T-cell (primary cell): Measurements from ENCODE around the gene SESN2. TPM values are rescaled to one million over a fixed set of nuclear protein-coding genes. Genes with fewer than 3 reads are reported as not detected.

Source experiments
- ATAC-seq, 4 experiments: fragments of 200-7000 bp in 3 of 4; fragments of 150-1000 bp in 1 of 4; cut with Tn5 transposase; replicated peaks in 1 of 4; 1 replicate in 3 of 4; 2 replicates in 1 of 4; pipeline ENCODE4 v1.10.0; 2021; ENCODE audit warnings: moderate library complexity in 3 of 4, mild to moderate bottlenecking in 2 of 4, moderate number of reproducible peaks in 1 of 4
- CTCF ChIA-PET, 2 donors: fragments of 300-600 bp; sonication (Branson Sonifier 250); formaldehyde crosslinking; loops; one replicate each; lab custom pipeline; 2022; ENCODE audit warnings: antibody characterized with exemption in 2 of 2; lab: Charles Lee
- POLR2A ChIA-PET, 2 donors: fragments of 300-600 bp; sonication (Branson Sonifier 250); formaldehyde crosslinking; loops; one replicate each; lab custom pipeline; 2022; ENCODE audit warnings: antibody characterized with exemption in 2 of 2; lab: Charles Lee
- DNase-seq, 35 experiments: peaks; one replicate each; pipeline versions ENCODE4 v3.0.0 to v3.0.0-alpha.2; 2013 to 2023
- H3K27ac ChIP-seq: one replicate; pipeline ENCODE4 v1.5.1; 2013; ENCODE audit warnings: low read length
- H3K27me3 ChIP-seq, 2 experiments: replicated peaks in 1 of 2; 1 replicate in 1 of 2; 2 replicates in 1 of 2; pipeline versions ENCODE4 v1.6.1 to v1.7.0; 2013; ENCODE audit warnings: low read length in 1 of 2, mixed read lengths in 1 of 2; ENCODE audit not compliant: control insufficient read depth in 2 of 2, insufficient read depth in 2 of 2; ENCODE audit errors: extremely low read depth in 1 of 2
- H3K36me3 ChIP-seq, 2 donors: 1 replicate in 1 of 2; 2 replicates in 1 of 2; pipeline versions ENCODE4 v1.6.1 to v1.7.0; 2013; ENCODE audit warnings: low read length in 1 of 2; ENCODE audit not compliant: control insufficient read depth in 2 of 2, insufficient read depth in 1 of 2; ENCODE audit errors: extremely low read depth in 1 of 2
- H3K4me1 ChIP-seq, 2 experiments: 1 replicate in 1 of 2; 2 replicates in 1 of 2; pipeline versions ENCODE4 v1.6.1 to v1.7.0; 2013; ENCODE audit warnings: low read length in 2 of 2, mixed read lengths in 1 of 2; ENCODE audit not compliant: insufficient read depth in 2 of 2, control insufficient read depth in 1 of 2; ENCODE audit errors: extremely low read depth in 1 of 2
- H3K4me3 ChIP-seq, 2 donors: 1 replicate in 1 of 2; 2 replicates in 1 of 2; pipeline versions ENCODE4 v1.5.1 to v1.7.0; 2013; ENCODE audit warnings: mild to moderate bottlenecking in 2 of 2, low read length in 1 of 2, moderate library complexity in 1 of 2; ENCODE audit not compliant: control insufficient read depth in 1 of 2; ENCODE audit errors: extremely low read depth in 1 of 2
- H3K9me3 ChIP-seq: 2 replicates; pipeline ENCODE4 v1.7.0; 2013
- H3K27ac Mint-ChIP-seq, 2 donors: one replicate each; pipeline ENCODE4 v1.8.0; 2020 to 2021; ENCODE audit warnings: mild to moderate bottlenecking in 2 of 2, mixed read lengths in 2 of 2
- H3K27me3 Mint-ChIP-seq, 2 donors: one replicate each; pipeline ENCODE4 v1.8.0; 2021 to 2022; ENCODE audit warnings: mixed read lengths in 2 of 2
- H3K36me3 Mint-ChIP-seq: one replicate; pipeline ENCODE4 v1.8.0; 2021; ENCODE audit warnings: mixed read lengths
- H3K4me1 Mint-ChIP-seq, 3 donors: one replicate each; pipeline ENCODE4 v1.8.0; 2020 to 2022; ENCODE audit warnings: mixed read lengths in 3 of 3, mild to moderate bottlenecking in 1 of 3
- H3K4me3 Mint-ChIP-seq, 3 donors: one replicate each; pipeline ENCODE4 v1.8.0; 2020 to 2022; ENCODE audit warnings: mild to moderate bottlenecking in 3 of 3, mixed read lengths in 3 of 3, moderate library complexity in 3 of 3
- H3K9me3 Mint-ChIP-seq, 3 donors: one replicate each; pipeline ENCODE4 v1.8.0; 2020 to 2022; ENCODE audit warnings: mixed read lengths in 3 of 3
- WGBS: methylation state at CpG from one replicate; pipeline ENCODE4 v1.1.5; 2013; ENCODE audit warnings: missing lambda C conversion rate; ENCODE audit not compliant: insufficient coverage; 5-methylcytosine and 5-hydroxymethylcytosine counted together
- total RNA-seq, 35 experiments: library from RNA in 6 of 35; stranded (reverse) in 6 of 35; fragments of 120-200 nt in 1 of 35; gene quantifications; one replicate each; pipeline versions ENCODE4 v1.2.1 to v1.2.4 and lab custom pipeline; 2013 to 2026

SESN2 gene
- total RNA-seq, 5 donors from 2014 or later (not counting 1 experiment from before 2014, with no cell fraction given): 7.1 to 11.9 (median 8.6) TPM

DNA sequence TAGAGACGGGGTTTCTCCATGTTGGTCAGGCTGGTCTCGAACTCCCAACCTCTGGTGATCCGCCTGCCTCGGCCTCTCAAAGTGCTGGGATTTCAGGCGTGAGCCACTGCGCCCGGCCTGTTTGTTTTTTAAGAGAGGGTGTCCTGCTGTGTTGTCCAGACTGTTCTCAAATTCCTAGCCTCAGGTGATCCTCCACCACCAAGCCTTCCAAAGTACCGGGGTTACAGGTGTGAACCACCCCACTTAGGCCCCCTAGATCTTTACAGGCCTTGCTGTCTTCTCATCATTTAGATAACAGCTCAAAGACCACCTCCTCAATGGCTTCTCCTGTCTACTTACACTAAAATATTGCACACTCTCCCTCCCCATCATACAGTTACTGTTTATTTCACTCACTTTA is 6.3 kb downstream of the SESN2 start:
- Mint-ChIP-seq H3K4me3 (no peak overlapping the region), H3K27ac (no peak overlapping the region), H3K9me3 (no peaks in the 10 kb centered on the region), H3K27me3 (no peaks in the 10 kb centered on the region), H3K36me3 (no peaks in the 10 kb centered on the region), H3K4me1 (peaks cover 13 to 23% (median 17%) of the 10 kb centered on the region in 3 donors)
- ChIA-PET POLR2A (interaction anchor here in 1 of 2 donors (0.6 kb wide), 1 partner anchor 246 kb away, joined by 4 read pairs; no protein-coding TSS in a partner anchor), CTCF (no interaction called here)
- H3K9me3 ChIP-seq: no peaks in the 10 kb centered on the region
- 83% methylated on average over 1 of the region's 8 CpGs for WGBS
- H3K4me1 ChIP-seq: peaks cover 0 to 14% of the 10 kb centered on the region in 2 experiments
- H3K4me3 ChIP-seq: no peak overlapping the region
- peaks cover 0 to 3% of the 10 kb centered on the region in 2 donors for H3K36me3 ChIP-seq
- no peak overlapping the region for H3K27ac ChIP-seq
- no peaks in the 10 kb centered on the region for H3K27me3 ChIP-seq
- DNase-seq (no peak), ATAC-seq (no peak)

GRCh38 chr1:28266920-28267322 is 7.6 kb downstream of the SESN2 start:
- H3K27ac ChIP-seq: no peak overlapping the region
- H3K36me3 ChIP-seq: peaks cover 0 to 8% of the 10 kb centered on the region in 2 donors
- Mint-ChIP-seq H3K4me1 (peaks cover 4 to 15% (median 7%) of the 10 kb centered on the region in 3 donors), H3K27me3 (no peaks in the 10 kb centered on the region), H3K27ac (no peak overlapping the region), H3K4me3 (no peak overlapping the region), H3K9me3 (no peaks in the 10 kb centered on the region), H3K36me3 (peaks cover 4% of the 10 kb centered on the region)
- no peak for ATAC-seq
- ChIA-PET CTCF (interaction anchor here in 1 of 2 donors (0.5 kb wide), 1 partner anchor 11 kb away, joined by 5 read pairs; no protein-coding TSS in a partner anchor), POLR2A (interaction anchor here (0.6 kb wide), 2 partner anchors 347 to 386 kb away, joined by 3 to 4 read pairs; no protein-coding TSS in a partner anchor)
- WGBS: 92% methylated on average over 2 of the region's 5 CpGs
- H3K4me1 ChIP-seq: peaks cover 0 to 3% of the 10 kb centered on the region in 2 experiments
- DNase-seq: no peak
- H3K9me3 ChIP-seq: no peaks in the 10 kb centered on the region
- H3K4me3 ChIP-seq: no peak overlapping the region
- no peaks in the 10 kb centered on the region for H3K27me3 ChIP-seq

DNA sequence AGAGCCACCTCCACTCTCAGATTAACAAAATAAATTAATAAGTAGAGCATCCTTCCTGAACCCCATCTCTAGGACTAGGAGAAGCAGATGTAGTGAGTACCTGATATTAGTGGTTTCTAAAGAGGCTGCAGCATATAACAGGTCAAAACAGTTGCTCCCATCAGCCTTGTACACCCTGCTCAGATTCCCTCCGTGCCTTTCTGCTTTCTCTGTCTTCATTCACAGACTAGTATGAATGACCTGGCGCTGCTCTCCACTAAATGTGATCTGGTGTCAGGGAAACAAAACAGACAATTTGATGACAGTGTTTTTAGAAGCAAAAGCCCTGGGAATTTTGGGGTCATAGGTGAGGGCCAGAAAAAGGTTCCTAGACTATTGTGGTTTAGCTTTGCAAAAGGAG is 8.3 kb downstream of the SESN2 start:
- 100% methylated on average over 1 of the region's 2 CpGs for WGBS
- H3K4me1 Mint-ChIP-seq: peaks cover 4 to 15% (median 7%) of the 10 kb centered on the region in 3 donors
- POLR2A ChIA-PET: interaction anchor here in 1 of 2 donors (0.6 kb wide), 1 partner anchor 244 kb away, joined by 3 read pairs; no protein-coding TSS in a partner anchor

GRCh38 chr1:28269529-28269928 is 10.2 kb downstream of the SESN2 start:
- no CpG with 5 or more reads among the region's 2 CpGs for WGBS
- ChIA-PET CTCF (no interaction called here), POLR2A (interaction anchor here in 1 of 2 donors (0.6 kb wide), 1 partner anchor 14 kb away, joined by 3 read pairs; no protein-coding TSS in a partner anchor)
- ATAC-seq (no peak), DNase-seq (no peak)
- Histone ChIP-seq H3K9me3 (no peaks in the 10 kb centered on the region), H3K4me1 (no peaks in the 10 kb centered on the region), H3K27me3 (no peaks in the 10 kb centered on the region), H3K27ac (no peak overlapping the region), H3K36me3 (peaks cover 0 to 31% of the 10 kb centered on the region in 2 donors), H3K4me3 (no peak overlapping the region)
- Mint-ChIP-seq H3K4me3 (no peak overlapping the region), H3K4me1 (peaks cover 2 to 15% (median 4%) of the 10 kb centered on the region in 3 donors), H3K27me3 (no peaks in the 10 kb centered on the region), H3K27ac (no peak overlapping the region), H3K9me3 (no peaks in the 10 kb centered on the region), H3K36me3 (peaks cover 20% of the 10 kb centered on the region)

More for the DNA sequence above, 8.3 kb downstream of the SESN2 start:
- Mint-ChIP-seq H3K9me3 (no peaks in the 10 kb centered on the region), H3K4me3 (no peak overlapping the region), H3K36me3 (peaks cover 6% of the 10 kb centered on the region), H3K27me3 (no peaks in the 10 kb centered on the region), H3K27ac (peak overlapping the region in 1 of 2 donors; percentile 8)
- H3K4me1 ChIP-seq: no peaks in the 10 kb centered on the region
- CTCF ChIA-PET: interaction anchor here in 1 of 2 donors (0.5 kb wide), 1 partner anchor 11 kb away, joined by 5 read pairs; no protein-coding TSS in a partner anchor
- ATAC-seq (no peak), DNase-seq (no peak)
- no peak overlapping the region for H3K4me3 ChIP-seq
- H3K27ac ChIP-seq: no peak overlapping the region
- peaks cover 0 to 14% of the 10 kb centered on the region in 2 donors for H3K36me3 ChIP-seq
- H3K27me3 ChIP-seq: no peaks in the 10 kb centered on the region
- H3K9me3 ChIP-seq: no peaks in the 10 kb centered on the region

- H3K36me3 ChIP-seq: peaks cover 0 to 37% of the 10 kb centered on the region in 2 donors
- no peaks in the 10 kb centered on the region for H3K9me3 ChIP-seq
- Mint-ChIP-seq H3K9me3 (no peaks in the 10 kb centered on the region), H3K27me3 (no peaks in the 10 kb centered on the region), H3K36me3 (peaks cover 28% of the 10 kb centered on the region), H3K4me1 (peaks cover 0 to 6% (median 0%) of the 10 kb centered on the region in 3 donors), H3K4me3 (no peak overlapping the region), H3K27ac (no peak overlapping the region)
- POLR2A ChIA-PET: no interaction called here
- no peak overlapping the region for H3K27ac ChIP-seq
- H3K4me3 ChIP-seq: no peak overlapping the region
- H3K4me1 ChIP-seq: no peaks in the 10 kb centered on the region
- CTCF ChIA-PET: no interaction called here
- WGBS: 94% methylated on average over 13 of the region's 20 CpGs
- no peaks in the 10 kb centered on the region for H3K27me3 ChIP-seq
- DNase-seq (no peak), ATAC-seq (no peak)
Measured at GRCh38 chr1:28272215-28272852, 13.0 kb downstream of the SESN2 start.

- H3K27ac Mint-ChIP-seq: no peak overlapping the region
- ChIA-PET CTCF (no interaction called here), POLR2A (no interaction called here)
- Histone ChIP-seq H3K27me3 (no peaks in the 10 kb centered on the region), H3K9me3 (no peaks in the 10 kb centered on the region), H3K4me1 (no peaks in the 10 kb centered on the region), H3K4me3 (no peak overlapping the region), H3K27ac (no peak overlapping the region), H3K36me3 (peaks cover 6 to 42% of the 10 kb centered on the region in 2 donors)
- no peaks in the 10 kb centered on the region for H3K9me3 Mint-ChIP-seq
- no peaks in the 10 kb centered on the region for H3K27me3 Mint-ChIP-seq
- WGBS: 96% methylated on average over 13 of the region's 17 CpGs
- peaks cover 36% of the 10 kb centered on the region for H3K36me3 Mint-ChIP-seq
- H3K4me3 Mint-ChIP-seq: no peak overlapping the region
- no peak for DNase-seq
- peaks cover 0 to 2% (median 0%) of the 10 kb centered on the region in 3 donors for H3K4me1 Mint-ChIP-seq
- ATAC-seq: no peak
Measured at GRCh38 chr1:28273216-28273860, 14.0 kb downstream of the SESN2 start.
